Neural cell (in vitro differentiated cells): Measurements from ENCODE around the gene KIF18B. TPM values are rescaled to one million over a fixed set of nuclear protein-coding genes. Genes with fewer than 3 reads are reported as not detected.
A peak's percentile ranks its signal among the peaks of the same experiment; 100 is the strongest.

Source experiments
- H2AFZ ChIP-seq: fragments of 200-600, 300-800 bp; sonication (generic), shearing (Covaris generic); 2 replicates; pipeline ENCODE4 v1.6.0; 2014; ENCODE audit warnings: low read depth, mild to moderate bottlenecking, antibody characterized with exemption, low read length, moderate library complexity
- H3F3A ChIP-seq: fragments of 200-600 bp; shearing (Covaris generic); 2 replicates; pipeline ENCODE4 v1.6.1; 2016; ENCODE audit warnings: mild to moderate bottlenecking, moderate library complexity, mixed read lengths, antibody characterized with exemption, low read length; ENCODE audit not compliant: insufficient read depth, poor library complexity, severe bottlenecking
- H3K27ac ChIP-seq: fragments of 200-600, 300-800 bp; sonication (generic), shearing (Covaris generic); 2 replicates; pipeline ENCODE4 v1.5.1; 2014; ENCODE audit warnings: mild to moderate bottlenecking, low read length, moderate library complexity
- H3K27me3 ChIP-seq: fragments of 300-800, 200-600 bp; sonication (generic), shearing (Covaris generic); 2 replicates; pipeline ENCODE4 v1.6.0; 2014; ENCODE audit warnings: mild to moderate bottlenecking, low read depth, low read length, moderate library complexity; ENCODE audit not compliant: insufficient read depth
- H3K36me3 ChIP-seq: fragments of 300-800, 200-600 bp; sonication (generic), shearing (Covaris generic); 2 replicates; pipeline ENCODE4 v1.5.1; 2014; ENCODE audit warnings: mild to moderate bottlenecking, antibody characterized with exemption, low read length, moderate library complexity; ENCODE audit not compliant: insufficient read depth
- H3K4me2 ChIP-seq: fragments of 300-800, 200-600 bp; sonication (generic), shearing (Covaris generic); 2 replicates; pipeline ENCODE4 v1.6.0; 2014; ENCODE audit warnings: mild to moderate bottlenecking, low read length
- H3K4me3 ChIP-seq: fragments of 300-800, 200-600 bp; sonication (generic), shearing (Covaris generic); 2 replicates; pipeline ENCODE4 v1.5.1; 2014; ENCODE audit warnings: mild to moderate bottlenecking, low read length, moderate library complexity
- H3K79me2 ChIP-seq: fragments of 200-600 bp; shearing (Covaris generic); replicated peaks from 2 replicates; pipeline ENCODE4 v1.6.0; 2014; ENCODE audit warnings: mild to moderate bottlenecking, low read length, moderate library complexity; ENCODE audit not compliant: insufficient read depth
- H3K9ac ChIP-seq: fragments of 300-800, 200-600 bp; sonication (generic), shearing (Covaris generic); 2 replicates; pipeline ENCODE4 v1.6.1; 2016; ENCODE audit warnings: mild to moderate bottlenecking, low read length, mixed read lengths
- H3K9me2 ChIP-seq: fragments of 200-600 bp; shearing (Covaris generic); 2 replicates; pipeline ENCODE4 v1.6.1; 2016; ENCODE audit warnings: mild to moderate bottlenecking, low read length, mixed read lengths; ENCODE audit not compliant: insufficient read depth
- H3K9me3 ChIP-seq: fragments of 200-600, 300-800 bp; sonication (generic), shearing (Covaris generic); 2 replicates; pipeline ENCODE4 v1.6.1; 2016; ENCODE audit warnings: mild to moderate bottlenecking, mixed run types, low read length, moderate library complexity, mixed read lengths
- H4K20me1 ChIP-seq: fragments of 200-600 bp; shearing (Covaris generic); 2 replicates; pipeline ENCODE4 v1.6.1; 2016; ENCODE audit warnings: mild to moderate bottlenecking, mixed run types; ENCODE audit not compliant: insufficient read depth
- CTCF ChIP-seq: fragments of 450-650 bp; IDR thresholded peaks from 2 replicates; pipeline ENCODE4 v1.5.1; 2014; ENCODE audit warnings: antibody characterized with exemption, mild to moderate bottlenecking, moderate library complexity; ENCODE audit not compliant: poor library complexity, severe bottlenecking
- EP300 ChIP-seq: fragments of 450-650 bp; conservative IDR thresholded peaks from 2 replicates; pipeline ENCODE4 v1.6.1; 2014; ENCODE audit warnings: antibody characterized with exemption, mild to moderate bottlenecking, moderate library complexity; ENCODE audit not compliant: poor library complexity, severe bottlenecking
- EZH2 ChIP-seq: fragments of 200-600, 300-800 bp; shearing (Covaris generic), sonication (generic); IDR thresholded peaks from 2 replicates; pipeline ENCODE4 v1.6.1; 2014; ENCODE audit warnings: antibody characterized with exemption, low read length, borderline replicate concordance, mild to moderate bottlenecking; ENCODE audit not compliant: insufficient read depth, poor library complexity, severe bottlenecking
- MXI1 ChIP-seq: fragments of 450-650 bp; conservative IDR thresholded peaks from 2 replicates; pipeline ENCODE4 v1.6.1; 2014; ENCODE audit warnings: antibody characterized with exemption, mild to moderate bottlenecking; ENCODE audit not compliant: poor library complexity, severe bottlenecking
- POLR2AphosphoS5 ChIP-seq: IDR thresholded peaks from 2 replicates; pipeline ENCODE4 v1.6.1; 2012
- RAD21 ChIP-seq: fragments of 450-650 bp; conservative IDR thresholded peaks from 2 replicates; pipeline ENCODE4 v1.6.1; 2014; ENCODE audit warnings: antibody characterized with exemption, mild to moderate bottlenecking, moderate library complexity
- REST ChIP-seq: IDR thresholded peaks from 2 replicates; pipeline ENCODE4 v1.6.1; 2012; ENCODE audit warnings: borderline replicate concordance
- SMC3 ChIP-seq: fragments of 450-650 bp; conservative IDR thresholded peaks from 2 replicates; pipeline ENCODE4 v1.6.1; 2014; ENCODE audit warnings: antibody characterized with exemption, mild to moderate bottlenecking, moderate library complexity; ENCODE audit not compliant: poor library complexity
- TAF1 ChIP-seq: IDR thresholded peaks from 2 replicates; pipeline ENCODE4 v1.6.1; 2012; ENCODE audit warnings: low read depth
- polyA minus RNA-seq: library from RNA; depleted of rRNA, polyadenylated mRNA; stranded (reverse); fragments of >200 nt; gene quantifications from 2 replicates; pipeline ENCODE4 v1.2.3, GENCODE V29; 2014
- polyA plus RNA-seq: library from polyadenylated mRNA; depleted of rRNA; stranded (reverse); fragments of >200 nt; gene quantifications from 2 replicates; pipeline ENCODE4 v1.2.3, GENCODE V29; 2014

KIF18B gene
- polyA plus RNA-seq (0.10 and 0.26 TPM in 2 replicates), polyA minus RNA-seq (0.23 and 1.2 TPM in 2 replicates)

GRCh38 chr17:44947461-44948314, at the start of gene KIF18B:
Gene KIF18B, minus strand, starts transcription at chr17:44947773. Its CDS starts 11,429 bp downstream, at chr17:44936344.
- peak; percentile 51 for TF ChIP-seq RAD21
- TF ChIP-seq EP300: no peak
- no peak for TF ChIP-seq SMC3
- peak; percentile 99 for TF ChIP-seq MXI1
- no peak for TF ChIP-seq CTCF
- no peak for TF ChIP-seq EZH2
- peak; percentile 92 for TF ChIP-seq POLR2AphosphoS5
- no peak for TF ChIP-seq REST
- TF ChIP-seq TAF1: peak; percentile 43
- H3K27me3 ChIP-seq: no peaks in the 10 kb centered on the region
- H2AFZ ChIP-seq: peak within 1 kb of the TSS; percentile 85
- peak within 1 kb of the TSS; percentile 66 for H3K9ac ChIP-seq
- H3F3A ChIP-seq: no peaks in the 10 kb centered on the region
- peak within 1 kb of the TSS; percentile 80 for H3K4me2 ChIP-seq
- H4K20me1 ChIP-seq: no peaks in the 10 kb centered on the region
- H3K9me3 ChIP-seq: no peaks in the 10 kb centered on the region
- no peaks in the 10 kb centered on the region for H3K36me3 ChIP-seq
- H3K9me2 ChIP-seq: no peaks in the 10 kb centered on the region
- peaks cover 31% of the 10 kb centered on the region for H3K79me2 ChIP-seq
- peak within 1 kb of the TSS; percentile 51 for H3K27ac ChIP-seq
- H3K4me3 ChIP-seq: peak within 1 kb of the TSS; percentile 81

GRCh38 chr17:44996304-44996703, 48.7 kb upstream of the KIF18B start:
- H3K4me2 ChIP-seq: no peak overlapping the region
- H3F3A ChIP-seq: no peaks in the 10 kb centered on the region
- no peak overlapping the region for H3K4me3 ChIP-seq
- H3K79me2 ChIP-seq: no peaks in the 10 kb centered on the region
- H3K9me3 ChIP-seq: no peaks in the 10 kb centered on the region
- no peak overlapping the region for H3K27ac ChIP-seq
- no peak overlapping the region for H2AFZ ChIP-seq
- H3K27me3 ChIP-seq: no peaks in the 10 kb centered on the region
- H4K20me1 ChIP-seq: no peaks in the 10 kb centered on the region
- no peaks in the 10 kb centered on the region for H3K9me2 ChIP-seq
- H3K9ac ChIP-seq: no peak overlapping the region
- H3K36me3 ChIP-seq: no peaks in the 10 kb centered on the region
- TF ChIP-seq REST: no peak
- TF ChIP-seq POLR2AphosphoS5: no peak
- TF ChIP-seq EP300: no peak
- TF ChIP-seq SMC3: no peak
- TF ChIP-seq EZH2: no peak
- no peak for TF ChIP-seq TAF1
- no peak for TF ChIP-seq MXI1
- no peak for TF ChIP-seq RAD21
- TF ChIP-seq CTCF: no peak
